Vagina (tissue), 2 donors: Measurements from ENCODE around the gene USH1C.

Experiments
- CTCF ChIP-seq, 3 experiments: fragments of 450-650 bp in 2 of 3; fragments of 200-600 bp in 1 of 3; sonication (generic) in 1 of 3; IDR thresholded peaks; one replicate each; pipeline ENCODE4 v1.5.1; 2017 to 2019; ENCODE audit warnings: antibody characterized with exemption in 3 of 3, mild to moderate bottlenecking in 2 of 3, moderate library complexity in 2 of 3
- POLR2A ChIP-seq, 2 donors: fragments of 450-650 bp; IDR thresholded peaks; one replicate each; pipeline ENCODE4 v1.6.1; 2017; ENCODE audit warnings: antibody characterized with exemption in 2 of 2, mild to moderate bottlenecking in 2 of 2, moderate library complexity in 2 of 2
- POLR2AphosphoS5 ChIP-seq, 2 donors: sonication (generic); formaldehyde crosslinking; IDR thresholded peaks; one replicate each; pipeline ENCODE4 v1.9.0; 2017; ENCODE audit warnings: antibody characterized with exemption in 2 of 2, mild to moderate bottlenecking in 2 of 2, low read depth in 1 of 2; ENCODE audit not compliant: insufficient read depth in 1 of 2

- TF ChIP-seq POLR2A (IDR thresholded peaks at IDR 0.05) (no peak), CTCF (IDR thresholded peaks at IDR 0.05) (no peak), POLR2AphosphoS5 (IDR thresholded peaks at IDR 0.05; ENCODE audit: insufficient read depth in 1 of 2, low read depth in 1 of 2) (no peak)
Measured at GRCh38 chr11:17554487-17554886, 10.3 kb upstream of the USH1C start.
